ENCODE results near the gene THRSP.
"Not testable (repeated sequence)": the region's sequence is repeated elsewhere in the genome, so short reads cannot be mapped to it uniquely, and the experiment has no call there.

The THRSP gene

GRCh38 chr11:78085972-78086371 lies 22.3 kb downstream of the THRSP start:
- H3K27ac Mint-ChIP-seq: no peak overlapping the region
- H3K9me3 Mint-ChIP-seq: peaks cover 5% of the 10 kb centered on the region
- DNase-seq (ENCODE audit: low spot score in 2 of 2) (no peak), ATAC-seq (no peak)
- peaks cover 11% of the 10 kb centered on the region for H3K4me1 Mint-ChIP-seq
- no peaks in the 10 kb centered on the region for H3K36me3 Mint-ChIP-seq
- no peak overlapping the region for H3K4me3 Mint-ChIP-seq

- not testable (repeated sequence) for H3K4me1 Mint-ChIP-seq; ATAC-seq; H3K36me3 Mint-ChIP-seq; H3K4me3 Mint-ChIP-seq; H3K9me3 Mint-ChIP-seq; H3K27ac Mint-ChIP-seq; DNase-seq (ENCODE audit: low spot score in 2 of 2)
These were observed 22.9 kb downstream of the THRSP start for GRCh38 chr11:78086521-78087074.

DNA sequence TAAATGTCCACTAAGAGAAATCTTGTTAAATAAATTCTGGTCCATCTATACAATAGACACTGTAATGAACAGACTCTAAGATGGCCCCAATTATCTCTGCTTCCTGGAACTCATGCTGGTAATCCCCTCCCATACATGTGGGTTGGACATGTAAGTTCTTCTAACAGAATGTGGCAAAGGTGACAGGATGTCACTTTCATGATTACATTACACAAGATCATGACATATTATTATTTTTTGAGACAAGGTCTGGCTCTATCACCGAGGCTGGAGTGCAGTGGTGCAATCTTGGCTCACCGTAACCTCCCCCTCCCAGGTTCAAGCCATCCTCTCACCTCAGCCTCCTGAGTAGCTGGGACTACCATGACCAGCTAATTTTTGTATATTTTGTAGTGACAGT lies 30.6 kb downstream of the THRSP start:
- DNase-seq (ENCODE audit: low spot score in 2 of 2) (peak in 1 of 2 donors; percentile 56), ATAC-seq (peak; percentile 100)
- peak overlapping the region; percentile 84 for H3K27ac Mint-ChIP-seq
- no peak overlapping the region for H3K4me3 Mint-ChIP-seq
- no peaks in the 10 kb centered on the region for H3K9me3 Mint-ChIP-seq
- H3K36me3 Mint-ChIP-seq: peaks cover 13% of the 10 kb centered on the region
- H3K4me1 Mint-ChIP-seq: peaks cover 6% of the 10 kb centered on the region

- no peak overlapping the region for H3K27ac Mint-ChIP-seq
- peaks cover 39% of the 10 kb centered on the region for H3K36me3 Mint-ChIP-seq
- DNase-seq (ENCODE audit: low spot score in 2 of 2): no peak
- H3K9me3 Mint-ChIP-seq: no peaks in the 10 kb centered on the region
- no peak overlapping the region for H3K4me3 Mint-ChIP-seq
- no peak for ATAC-seq
- H3K4me1 Mint-ChIP-seq: peaks cover 6% of the 10 kb centered on the region
These were observed 34.2 kb downstream of the THRSP start for GRCh38 chr11:78097666-78098385.

DNA sequence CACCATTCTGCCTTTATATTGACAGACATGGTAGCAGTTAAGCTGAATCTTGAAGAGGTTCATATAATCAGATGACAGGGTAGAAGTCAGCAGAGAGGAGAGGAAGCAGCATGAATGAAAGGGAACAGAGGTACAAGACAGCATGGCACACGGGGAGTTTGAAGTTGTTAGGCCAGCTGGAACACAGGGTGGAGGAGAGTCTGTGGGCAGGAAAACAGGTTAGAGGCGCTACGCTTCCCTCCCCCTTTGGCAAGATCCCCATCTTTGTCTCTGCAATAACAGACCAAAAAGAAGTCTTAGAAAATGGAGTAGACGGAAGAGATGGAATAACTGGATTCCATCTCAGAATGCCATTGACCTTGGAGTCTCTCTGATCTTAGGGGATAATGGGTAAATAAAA lies 36.0 kb downstream of the THRSP start:
- DNase-seq (ENCODE audit: low spot score in 2 of 2): no peak
- Mint-ChIP-seq H3K4me3 (no peak overlapping the region), H3K36me3 (peaks cover 58% of the 10 kb centered on the region), H3K4me1 (peaks cover 1% of the 10 kb centered on the region), H3K9me3 (no peaks in the 10 kb centered on the region), H3K27ac (peak overlapping the region; percentile 13)
- ATAC-seq: no peak

DNA sequence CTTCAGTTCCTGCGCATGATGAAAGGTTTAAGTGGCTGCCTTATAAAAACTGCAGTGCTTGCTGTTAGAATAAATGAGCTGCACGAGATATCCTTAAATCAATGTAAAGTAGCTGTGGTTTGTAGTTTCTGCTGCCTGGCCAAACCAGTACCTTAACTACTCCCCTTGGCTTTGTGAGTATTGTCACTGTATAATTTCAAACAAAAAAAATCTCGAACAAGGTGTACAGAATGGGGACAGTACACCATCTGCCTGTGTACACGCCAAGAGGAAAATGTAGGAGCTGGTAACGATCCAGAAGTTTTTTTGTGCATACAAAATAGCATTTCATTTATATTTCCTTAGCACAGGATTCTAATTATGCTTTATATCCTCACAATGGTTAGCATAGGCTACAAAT lies 36.6 kb downstream of the THRSP start:
- DNase-seq (ENCODE audit: low spot score in 2 of 2): no peak
- Mint-ChIP-seq H3K27ac (no peak overlapping the region), H3K36me3 (peaks cover 58% of the 10 kb centered on the region), H3K4me1 (no peaks in the 10 kb centered on the region), H3K9me3 (no peaks in the 10 kb centered on the region), H3K4me3 (no peak overlapping the region)
- no peak for ATAC-seq

- DNase-seq (ENCODE audit: low spot score in 2 of 2) (no peak), ATAC-seq (no peak)
- no peaks in the 10 kb centered on the region for H3K4me1 Mint-ChIP-seq
- no peaks in the 10 kb centered on the region for H3K9me3 Mint-ChIP-seq
- no peak overlapping the region for H3K4me3 Mint-ChIP-seq
- H3K36me3 Mint-ChIP-seq: peaks cover 58% of the 10 kb centered on the region
- H3K27ac Mint-ChIP-seq: no peak overlapping the region
These were observed 37.2 kb downstream of the THRSP start for GRCh38 chr11:78100676-78101472.

- Mint-ChIP-seq H3K36me3 (peaks cover 32% of the 10 kb centered on the region), H3K27ac (no peak overlapping the region)
These were observed 45.7 kb downstream of the THRSP start for GRCh38 chr11:78109081-78110015.

DNA sequence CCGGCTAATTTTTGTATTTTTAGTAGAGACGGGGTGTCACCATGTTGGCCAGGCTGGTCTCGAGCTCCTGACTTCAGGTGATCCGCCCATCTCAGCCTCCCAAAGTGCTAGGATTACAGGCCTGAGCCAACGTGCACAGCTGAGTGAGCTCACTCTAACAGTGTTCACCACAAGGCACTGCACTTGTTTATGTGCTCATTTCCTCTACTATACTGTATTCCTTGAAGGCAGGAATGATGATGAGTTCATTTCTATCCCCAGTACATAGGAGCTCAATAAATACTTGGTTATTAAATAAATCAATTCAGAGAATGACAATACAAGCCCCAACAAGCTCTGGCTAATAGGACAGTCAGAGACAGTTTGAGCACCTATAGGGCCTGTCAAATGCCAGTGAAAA lies 46.7 kb downstream of the THRSP start:
- no peak overlapping the region for H3K4me3 Mint-ChIP-seq
- DNase-seq (ENCODE audit: low spot score in 2 of 2) (no peak), ATAC-seq (no peak)
- no peaks in the 10 kb centered on the region for H3K9me3 Mint-ChIP-seq
- H3K27ac Mint-ChIP-seq: no peak overlapping the region
- peaks cover 28% of the 10 kb centered on the region for H3K36me3 Mint-ChIP-seq
- no peaks in the 10 kb centered on the region for H3K4me1 Mint-ChIP-seq

More at GRCh38 chr11:78109081-78110015, 45.7 kb downstream of the THRSP start:
- DNase-seq (ENCODE audit: low spot score in 2 of 2) (no peak), ATAC-seq (no peak)
- Mint-ChIP-seq H3K4me1 (no peaks in the 10 kb centered on the region), H3K4me3 (no peak overlapping the region), H3K9me3 (no peaks in the 10 kb centered on the region)

DNA sequence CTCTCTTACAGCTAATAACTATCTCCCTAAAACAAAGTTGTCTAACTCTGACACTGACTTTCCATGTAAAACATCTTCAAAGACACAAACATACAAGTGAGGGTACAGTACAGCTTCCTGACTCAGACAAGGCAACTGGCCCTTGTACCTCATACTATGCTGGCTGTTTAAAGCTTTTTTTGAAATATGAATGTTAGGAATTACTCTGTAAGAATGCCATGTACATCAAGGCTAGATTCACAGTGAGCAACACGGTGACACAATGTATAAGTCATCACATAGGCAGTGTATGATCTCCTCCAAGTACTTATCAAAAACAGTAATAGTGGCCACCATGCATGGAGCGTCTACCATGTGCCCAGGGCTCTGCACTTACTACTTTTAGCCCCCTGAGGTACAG lies 47.2 kb downstream of the THRSP start:
- no peak for ATAC-seq
- Mint-ChIP-seq H3K4me3 (no peak overlapping the region), H3K27ac (no peak overlapping the region), H3K36me3 (peaks cover 28% of the 10 kb centered on the region), H3K9me3 (no peaks in the 10 kb centered on the region), H3K4me1 (no peaks in the 10 kb centered on the region)
- DNase-seq (ENCODE audit: low spot score in 2 of 2): no peak

DNA sequence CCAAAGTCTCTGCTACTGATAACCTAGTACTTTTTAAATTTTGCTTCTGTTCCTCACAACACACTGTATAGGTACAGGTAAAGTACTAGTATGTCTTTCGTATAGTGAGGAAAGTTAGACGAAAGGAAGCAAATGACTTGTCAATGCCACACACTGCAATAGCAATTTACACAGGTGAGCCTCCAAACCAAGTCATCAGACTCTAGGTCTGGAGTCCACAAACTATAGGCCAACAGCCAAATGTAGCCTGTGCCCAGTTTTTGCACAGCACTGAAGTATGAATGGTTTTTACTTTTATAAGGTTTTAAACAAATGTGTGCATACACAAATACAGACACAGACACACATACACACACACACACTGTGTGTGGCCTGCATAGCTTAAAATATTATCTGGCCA lies 47.6 kb downstream of the THRSP start:
- Mint-ChIP-seq H3K27ac (no peak overlapping the region), H3K4me1 (no peaks in the 10 kb centered on the region), H3K4me3 (no peak overlapping the region), H3K36me3 (peaks cover 28% of the 10 kb centered on the region), H3K9me3 (no peaks in the 10 kb centered on the region)
- ATAC-seq (no peak), DNase-seq (ENCODE audit: low spot score in 2 of 2) (no peak)

- ATAC-seq (no peak), DNase-seq (ENCODE audit: low spot score in 2 of 2) (no peak)
- no peak overlapping the region for H3K4me3 Mint-ChIP-seq
- H3K27ac Mint-ChIP-seq: no peak overlapping the region
- no peaks in the 10 kb centered on the region for H3K4me1 Mint-ChIP-seq
- no peaks in the 10 kb centered on the region for H3K9me3 Mint-ChIP-seq
- H3K36me3 Mint-ChIP-seq: peaks cover 33% of the 10 kb centered on the region
These were observed 49.1 kb downstream of the THRSP start for GRCh38 chr11:78112582-78113275.
